Activated effector memory CD4-positive, alpha-beta T cell treated with anti-CD3 and anti-CD28 coated beads, Interleukin-2, amount 50 U/mL, for 16 hours (primary cell): Measurements from ENCODE around the gene RNU5B-1.
"Not testable (repeated sequence)": the region's sequence is repeated elsewhere in the genome, so short reads cannot be mapped to it uniquely, and the experiment has no call there.

Experiments used
- DNase-seq: peaks from one replicate; pipeline ENCODE4 v3.0.0-alpha.2; 2020

Gene RNU5B-1

DNA sequence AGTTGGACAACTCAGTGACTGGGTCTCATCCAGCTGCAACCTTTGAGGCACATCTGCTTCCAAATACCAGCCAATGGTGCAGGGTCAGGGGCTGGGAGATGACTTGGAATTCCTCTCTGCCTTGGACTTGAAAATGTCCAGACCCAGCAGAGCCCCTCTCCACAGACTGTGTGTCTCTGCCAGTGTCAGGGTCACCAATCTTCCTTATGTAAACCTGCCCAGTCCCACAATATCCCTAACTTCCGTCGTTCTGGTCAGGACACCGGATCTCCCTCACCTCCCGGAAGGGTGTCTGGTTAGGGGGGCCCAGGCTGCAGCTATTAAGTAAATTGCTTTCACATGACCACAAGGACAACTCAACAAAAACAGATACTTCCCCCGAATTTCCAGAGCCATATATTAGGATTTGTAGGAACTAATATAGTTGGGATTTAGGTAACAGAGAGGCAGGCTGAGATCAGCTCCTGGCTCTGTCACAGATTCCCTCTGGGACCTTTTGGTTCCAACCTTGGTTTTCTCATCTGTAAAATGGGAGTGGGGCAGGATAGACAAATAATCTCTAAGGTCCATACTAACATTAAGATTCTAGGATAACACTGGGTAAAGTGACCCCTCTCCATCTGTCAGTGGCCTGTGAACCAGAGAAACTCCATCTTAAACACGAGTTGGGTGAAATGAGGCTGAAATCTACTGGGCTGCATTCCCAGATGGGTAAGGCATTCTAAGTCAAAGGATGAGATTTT, 42.5 kb downstream of the RNU5B-1 start:
- no peak for DNase-seq

- DNase-seq, result not testable (repeated sequence)
Observed at GRCh38 chr15:65347756-65348155, 43.3 kb downstream of the RNU5B-1 start.

- no peak for DNase-seq
Observed at GRCh38 chr15:65349338-65349737, 44.9 kb downstream of the RNU5B-1 start.

DNA sequence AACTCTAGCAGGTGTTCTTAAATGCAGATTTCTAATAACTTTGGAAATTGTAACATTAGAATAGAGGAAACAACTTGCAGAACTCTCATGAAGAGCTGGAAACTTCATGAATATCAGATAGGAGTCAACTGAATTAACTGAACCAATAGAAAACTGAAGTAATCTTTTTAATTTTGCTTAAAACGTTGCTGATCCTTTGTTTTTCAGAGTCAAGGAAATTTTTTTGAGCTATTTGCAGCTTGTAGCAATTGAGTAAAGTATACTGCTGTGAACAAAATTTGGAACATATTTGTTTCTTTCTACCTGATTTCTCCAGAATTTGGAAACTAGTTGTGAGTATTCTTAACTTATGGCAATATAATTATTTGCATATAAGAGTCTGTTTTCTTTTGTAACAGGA, 47.5 kb downstream of the RNU5B-1 start:
- DNase-seq, result not testable (repeated sequence)
